A549 treated with CpdA at 1 μM for 4 hours (cell line): Measurements from ENCODE around the gene C19orf33. TPM values are rescaled to one million over a fixed set of nuclear protein-coding genes. Genes with fewer than 3 reads are reported as not detected.

Experiments used
- total RNA-seq: library from RNA; stranded (reverse); fragments of 200-300 nt; extraction: Qiagen RNA extraction; gene quantifications from 5 replicates; pipeline ENCODE4 v1.2.3, GENCODE V29; 2022; ENCODE audit warnings: low read depth

C19orf33 gene
- 672 to 771 TPM (median 732 TPM) in 5 replicates for total RNA-seq

GRCh38 chr19:38303517-38304351 is at the start of gene C19orf33:
Gene C19orf33 (plus strand): TSS chr19:38304251. CDS start chr19:38304262, 11 bp downstream.

GRCh38 chr19:38264486-38265212 is 39.4 kb upstream of the C19orf33 start, which contains the start of gene SPINT2:
Gene SPINT2 (plus strand): TSS chr19:38264573. CDS start chr19:38264893, 320 bp downstream.

GRCh38 chr19:38315657-38316476 is 11.8 kb downstream of the C19orf33 start, which contains the start of gene YIF1B:
Gene YIF1B (minus strand): TSS chr19:38315947. CDS start chr19:38315917, 30 bp downstream.

GRCh38 chr19:38319421-38320258 is 15.6 kb downstream of the C19orf33 start, which contains the start of gene KCNK6:
Gene KCNK6 (plus strand): TSS chr19:38319845. CDS start chr19:38319951, 106 bp downstream.

Other genes with a start within 250 kb of the C19orf33 start
- 2.9 to 4.9 TPM (median 4.2 TPM) in 5 replicates for gene DPF1, start 80.0 kb upstream of the C19orf33 start, total RNA-seq
- gene PPP1R14A, start 47.9 kb upstream of the C19orf33 start, total RNA-seq, result 107 to 148 TPM (median 129 TPM) in 5 replicates
- 286 to 379 TPM (median 364 TPM) in 5 replicates for gene SPINT2, start 39.7 kb upstream of the C19orf33 start, total RNA-seq
- gene YIF1B, start 11.7 kb downstream of the C19orf33 start, total RNA-seq, result 96.5 to 139 TPM (median 125 TPM) in 5 replicates
- gene KCNK6, start 15.6 kb downstream of the C19orf33 start, total RNA-seq, result 4.8 to 7.6 TPM (median 5.8 TPM) in 5 replicates
- 0.31 to 2.2 TPM (median 1.4 TPM) in 5 replicates for gene CATSPERG, start 31.6 kb downstream of the C19orf33 start, total RNA-seq
- 445 to 514 TPM (median 485 TPM) in 5 replicates for gene PSMD8, start 70.3 kb downstream of the C19orf33 start, total RNA-seq
- gene GGN, start 83.8 kb downstream of the C19orf33 start, total RNA-seq, result 0.12 to 0.36 TPM (median 0.24 TPM) in 5 replicates
- 1.6 to 3.4 TPM (median 2.7 TPM) in 5 replicates for gene SPRED3, start 84.4 kb downstream of the C19orf33 start, total RNA-seq
- 17.5 to 30.4 TPM (median 26.5 TPM) in 5 replicates for gene FAM98C, start 98.8 kb downstream of the C19orf33 start, total RNA-seq
- 0.06 to 0.20 TPM (median 0.07 TPM) in 3 of 5 replicates, not detected in the others for gene RASGRP4, start 122.0 kb downstream of the C19orf33 start, total RNA-seq
- gene RYR1, start 129.4 kb downstream of the C19orf33 start, total RNA-seq, result 4.3 to 5.0 TPM (median 5.0 TPM) in 5 replicates